Right kidney (tissue), 1 donor: ENCODE results near the gene INPP5E.
A peak's percentile ranks its signal among the peaks of the same experiment; 100 is the strongest.
"Not testable (repeated sequence)": the region's sequence is repeated elsewhere in the genome, so short reads cannot be mapped to it uniquely, and the experiment has no call there.

Experiments
- DNase-seq: peaks from one replicate; pipeline ENCODE4 v3.0.0-alpha.2; 2016

The INPP5E gene

DNA sequence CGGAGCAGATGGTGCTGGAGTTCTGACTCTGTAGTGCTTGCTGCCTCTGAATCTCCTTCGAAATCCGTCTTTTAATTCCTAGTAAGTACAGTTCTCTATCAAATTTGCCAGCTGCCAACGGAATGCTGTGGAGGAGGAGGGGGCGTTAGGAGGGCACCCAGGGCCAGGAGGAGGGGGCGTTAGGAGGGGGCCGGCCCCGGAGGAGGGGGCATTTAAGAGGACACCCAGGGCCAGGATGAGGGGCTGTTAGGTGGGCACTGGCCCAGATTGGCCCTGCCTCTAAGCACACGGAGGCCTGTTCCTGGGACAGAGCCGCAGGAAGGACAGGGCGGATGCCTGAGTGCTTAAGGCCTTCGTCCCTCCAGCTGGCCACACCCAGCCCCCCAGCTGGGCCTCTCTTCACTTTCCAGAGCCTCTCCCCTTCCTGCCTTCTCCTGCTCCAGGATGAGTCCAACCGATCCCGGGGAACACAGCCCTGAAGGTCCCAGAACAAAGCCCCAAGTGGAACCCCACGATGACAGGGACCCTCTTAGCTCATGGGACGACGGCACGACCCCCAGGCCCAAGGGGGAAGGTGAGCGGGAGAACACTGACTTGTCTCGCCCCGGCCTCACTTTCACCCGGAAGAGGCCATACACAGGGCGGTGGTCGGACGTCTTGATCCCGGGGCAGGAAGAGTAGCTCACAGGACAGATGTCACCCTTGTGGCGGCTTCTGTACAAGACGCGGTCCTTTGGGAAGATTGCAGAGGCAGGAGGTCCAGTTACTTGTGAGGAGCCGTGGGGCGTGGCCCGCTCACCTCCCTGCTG lies 9.8 kb downstream of the INPP5E start:
- no peak for DNase-seq

DNA sequence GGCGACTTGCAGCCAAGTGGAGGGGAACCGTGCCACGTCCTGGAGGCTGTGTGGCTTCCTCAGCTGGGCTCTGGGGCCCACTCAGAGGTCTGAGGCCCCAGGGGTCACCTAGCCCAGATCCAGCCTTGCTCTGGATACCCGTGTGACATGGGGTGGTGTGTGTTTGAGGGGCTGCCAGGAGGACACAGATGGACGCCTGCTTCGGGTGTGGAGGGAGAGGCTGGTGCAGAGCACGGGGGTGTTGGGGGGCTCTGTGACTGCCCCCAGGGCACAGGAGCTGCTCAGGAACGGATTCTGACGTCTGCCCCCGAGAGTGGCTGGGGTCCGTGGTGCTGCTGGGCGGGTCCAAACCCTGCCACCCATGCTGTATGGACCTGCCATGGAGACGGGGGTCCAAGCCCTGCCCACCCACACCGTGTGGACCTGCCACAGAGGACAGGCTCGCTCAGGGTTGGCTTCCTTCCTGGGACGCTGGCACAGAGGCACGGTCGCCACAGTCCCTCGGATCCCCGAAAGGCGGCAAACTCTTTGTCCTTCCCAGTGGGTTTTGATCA lies 10.5 kb downstream of the INPP5E start:
- DNase-seq, result no peak

DNA sequence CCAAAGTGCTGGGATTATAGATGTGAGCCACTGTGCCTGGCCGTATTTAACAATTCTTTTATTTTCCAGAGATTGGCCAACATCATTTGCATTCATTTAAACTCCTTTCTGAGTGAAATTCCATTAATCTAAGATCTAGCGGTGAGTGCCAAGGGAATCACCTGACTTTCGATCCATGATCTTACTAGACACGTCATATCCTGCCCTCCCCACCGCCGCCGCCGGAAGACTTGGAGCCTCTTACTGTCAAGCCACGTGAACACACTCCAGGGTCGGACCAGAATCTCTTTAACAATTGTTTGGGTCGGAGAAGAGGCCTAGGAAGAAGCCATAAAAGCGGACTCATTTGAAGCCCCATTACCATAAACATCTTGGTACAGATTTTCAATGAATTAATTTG lies 12.9 kb downstream of the INPP5E start:
- no peak for DNase-seq

DNA sequence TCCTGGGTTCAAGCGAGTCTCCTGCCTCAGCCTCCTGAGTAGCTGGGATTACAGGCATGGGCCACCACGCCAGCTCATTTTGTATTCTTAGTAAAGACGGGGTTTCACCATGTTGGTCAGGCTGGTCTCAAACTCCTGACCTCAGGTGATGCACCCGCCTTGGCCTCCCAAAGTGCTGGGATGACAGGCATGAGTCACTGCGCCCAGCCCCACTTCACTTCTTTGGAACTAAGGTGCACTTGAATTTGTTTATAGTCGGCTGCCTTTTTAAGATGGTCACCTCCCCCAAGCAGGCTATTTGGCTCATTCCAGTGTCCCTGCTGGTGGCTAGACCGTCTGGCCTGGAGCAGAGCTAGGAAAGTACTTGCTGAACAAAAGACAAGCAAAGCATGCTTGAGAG lies 14.3 kb downstream of the INPP5E start:
- not testable (repeated sequence) for DNase-seq

DNA sequence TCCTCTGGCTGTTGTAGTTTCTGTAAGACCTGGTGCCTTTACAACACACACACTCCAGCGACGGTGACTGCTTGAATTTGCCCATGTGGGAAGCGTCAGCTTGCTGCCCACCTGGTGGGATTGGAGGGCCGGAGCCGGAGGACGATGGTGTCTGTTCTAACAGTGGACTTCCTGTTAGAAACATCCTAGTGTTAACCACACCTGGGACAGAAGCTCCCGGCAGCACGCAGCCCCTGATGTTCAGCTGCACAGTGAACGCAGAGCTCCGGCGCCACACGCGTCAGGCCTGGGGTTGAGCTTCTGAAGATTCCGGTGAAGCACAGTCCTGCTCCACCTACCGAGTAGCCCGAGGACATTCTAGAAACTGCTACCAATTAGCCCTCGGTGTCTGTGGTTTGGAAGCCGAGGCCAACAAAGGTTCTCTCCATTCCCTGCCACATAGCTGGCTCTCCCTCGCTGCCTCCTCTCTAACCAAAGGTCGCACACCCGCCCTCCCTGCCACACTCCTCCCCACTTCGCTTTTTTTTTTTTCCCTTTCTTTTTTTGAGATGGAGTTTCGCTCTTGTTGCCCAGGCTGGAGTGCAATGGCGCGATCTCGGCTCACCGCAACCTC lies 14.8 kb downstream of the INPP5E start:
- no peak for DNase-seq

DNA sequence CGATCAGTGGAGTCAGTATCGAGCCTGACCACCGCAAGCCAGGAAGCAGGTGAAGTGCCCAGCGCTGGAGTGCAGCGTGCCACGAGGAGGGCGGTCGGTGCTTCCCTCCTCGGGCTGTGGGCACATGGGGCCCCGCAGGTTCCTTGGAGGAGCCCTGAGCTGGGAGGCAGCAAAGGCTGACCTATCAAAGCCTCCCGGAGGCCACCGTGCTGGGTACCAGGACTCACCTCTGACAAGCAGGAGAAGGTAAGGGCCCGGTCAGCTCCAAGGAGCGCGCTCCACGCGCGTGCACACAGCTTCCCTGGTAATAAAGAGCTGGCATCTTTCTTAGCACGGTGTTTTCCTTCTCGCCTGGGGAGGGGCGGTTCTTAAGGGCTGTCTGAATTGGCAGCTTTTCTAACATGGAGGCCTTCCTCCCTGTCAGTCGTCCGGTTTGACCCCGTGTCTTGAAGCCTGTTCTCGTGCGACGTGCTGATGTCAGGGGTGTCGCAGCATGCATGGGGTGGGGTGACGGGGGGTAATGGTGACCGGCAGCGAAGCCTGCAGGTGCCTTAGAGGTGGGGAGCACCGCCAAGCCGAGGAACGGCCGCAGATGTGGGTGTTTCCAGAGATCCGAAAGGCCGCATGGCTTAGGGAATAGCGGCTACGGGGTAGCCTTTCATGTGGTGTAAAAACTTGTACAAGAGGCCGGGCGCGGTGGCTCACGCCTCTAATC lies 16.1 kb downstream of the INPP5E start:
- no peak for DNase-seq

DNA sequence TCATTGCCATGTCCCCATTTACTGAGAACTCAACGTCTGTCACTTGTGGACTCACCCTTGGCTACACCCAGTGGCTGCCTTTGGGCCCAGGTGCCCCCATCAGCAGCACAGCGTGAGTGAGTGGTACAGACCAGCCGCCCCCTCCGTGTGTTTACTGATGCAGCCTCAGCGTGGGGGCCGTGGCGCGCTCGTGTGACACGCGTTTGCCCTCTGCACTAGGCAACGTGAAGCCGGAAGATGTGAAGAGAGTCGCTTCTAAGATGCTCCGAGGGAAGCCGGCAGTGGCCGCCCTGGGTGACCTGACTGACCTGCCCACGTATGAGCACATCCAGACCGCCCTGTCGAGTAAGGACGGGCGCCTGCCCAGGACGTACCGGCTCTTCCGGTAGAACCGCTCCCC lies 16.8 kb downstream of the INPP5E start:
- no peak for DNase-seq

DNA sequence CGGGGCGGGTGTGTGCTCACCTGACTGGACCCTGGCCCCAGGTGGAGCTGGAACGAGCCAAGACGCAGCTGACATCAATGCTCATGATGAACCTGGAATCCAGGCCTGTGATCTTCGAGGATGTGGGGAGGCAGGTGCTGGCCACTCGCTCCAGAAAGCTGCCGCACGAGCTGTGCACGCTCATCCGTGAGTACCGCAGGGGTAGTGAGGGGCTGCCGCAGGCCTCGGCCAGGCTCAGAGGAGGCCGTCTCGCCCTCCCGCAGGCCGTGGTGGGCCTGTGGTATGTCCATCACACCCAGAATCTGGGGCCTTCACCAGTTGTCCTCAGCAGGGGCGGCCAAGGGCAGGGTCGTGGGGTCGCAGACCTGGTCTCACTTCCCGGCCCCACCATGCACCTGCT lies 17.9 kb downstream of the INPP5E start:
- no peak for DNase-seq

DNA sequence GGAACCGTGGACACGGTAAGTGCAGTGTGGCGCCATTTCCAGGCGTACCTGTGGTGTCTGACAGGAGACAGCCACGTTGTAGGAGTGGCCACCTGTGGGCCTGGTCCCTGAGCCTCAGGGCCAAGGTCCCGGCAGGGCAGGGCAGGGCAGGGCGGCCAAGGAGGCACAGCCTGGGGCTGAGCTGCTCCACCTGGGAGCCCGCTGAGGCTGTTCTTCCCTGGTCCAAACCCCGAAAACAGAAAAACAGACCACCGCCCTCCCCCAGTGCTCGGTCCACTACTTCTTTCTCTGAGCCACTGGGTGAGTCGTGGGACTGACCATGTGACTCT lies 20.6 kb downstream of the INPP5E start:
- no peak for DNase-seq

DNA sequence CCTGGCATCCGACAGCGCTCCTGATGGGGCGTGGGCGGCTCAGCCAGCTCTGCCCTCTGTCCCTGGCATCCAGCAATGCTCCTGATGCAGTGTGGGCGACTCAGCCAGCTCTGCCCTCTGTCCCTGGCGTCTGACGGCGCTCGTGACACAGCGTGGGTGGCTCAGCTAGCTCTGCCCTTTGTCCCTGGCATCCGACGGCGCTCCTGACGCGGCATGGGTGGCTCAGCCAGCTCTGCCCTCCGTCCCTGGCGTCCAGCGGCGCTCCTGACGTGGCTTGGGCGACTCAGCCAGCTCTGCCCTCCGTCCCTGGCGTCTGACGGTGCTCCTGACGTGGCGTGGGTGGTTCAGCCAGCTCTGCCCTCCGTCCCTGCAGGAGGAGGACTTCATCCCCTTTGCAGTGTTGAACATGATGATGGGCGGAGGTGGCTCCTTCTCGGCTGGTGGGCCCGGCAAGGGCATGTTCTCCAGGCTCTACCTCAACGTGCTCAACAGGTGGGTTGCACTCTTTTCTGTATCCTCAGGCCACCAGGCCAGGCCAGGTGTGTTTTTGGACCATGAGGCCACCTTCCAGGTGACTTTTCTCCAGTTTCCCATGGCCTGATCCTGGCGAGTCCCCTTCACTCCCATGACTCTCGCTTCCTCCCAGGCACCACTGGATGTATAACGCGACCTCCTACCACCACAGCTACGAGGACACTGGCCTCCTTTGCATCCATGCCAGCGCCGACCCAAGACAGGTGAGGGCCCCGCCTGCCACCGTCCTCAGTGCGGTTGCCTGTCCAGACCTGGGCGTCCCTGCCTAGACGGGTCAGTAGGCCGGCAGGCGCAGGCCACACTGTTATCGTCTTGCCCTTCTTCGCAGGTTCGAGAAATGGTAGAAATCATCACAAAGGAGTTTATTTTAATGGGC lies 21.2 kb downstream of the INPP5E start:
- no peak for DNase-seq

DNA sequence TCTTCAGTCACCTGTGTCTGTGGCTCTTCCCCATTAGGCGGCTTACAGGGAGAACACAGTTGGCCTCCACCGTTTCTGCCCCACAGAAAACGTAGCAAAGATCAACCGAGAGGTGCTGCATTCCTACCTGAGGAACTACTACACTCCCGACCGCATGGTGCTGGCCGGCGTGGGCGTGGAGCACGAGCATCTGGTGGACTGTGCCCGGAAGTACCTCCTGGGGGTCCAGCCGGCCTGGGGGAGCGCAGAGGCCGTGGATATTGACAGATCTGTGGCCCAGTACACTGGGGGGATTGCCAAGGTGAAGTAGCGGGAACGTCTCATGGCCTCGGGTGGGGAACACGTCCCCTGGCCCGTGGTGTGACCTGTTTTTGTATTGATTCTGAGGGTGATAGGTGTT lies 22.7 kb downstream of the INPP5E start:
- DNase-seq, result no peak

DNA sequence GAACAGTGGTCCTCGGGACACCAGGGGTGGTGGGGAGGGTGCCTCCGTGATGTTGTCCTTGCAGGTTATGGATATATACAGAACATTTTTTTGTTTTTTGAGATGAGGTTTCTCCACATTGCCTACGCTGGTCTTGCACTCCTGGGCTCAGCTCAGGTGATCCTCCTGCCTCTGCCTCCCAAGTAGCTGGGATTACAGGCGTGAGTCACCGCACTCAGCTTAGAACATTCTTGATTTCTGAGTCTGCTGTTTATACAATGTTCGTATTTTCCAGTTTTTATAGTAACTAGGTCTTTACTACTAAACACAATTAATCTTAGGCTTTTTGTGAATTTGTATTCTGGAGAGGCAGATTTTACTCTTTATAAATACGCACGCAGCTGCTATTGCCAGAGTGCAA lies 23.2 kb downstream of the INPP5E start:
- no peak for DNase-seq

DNA sequence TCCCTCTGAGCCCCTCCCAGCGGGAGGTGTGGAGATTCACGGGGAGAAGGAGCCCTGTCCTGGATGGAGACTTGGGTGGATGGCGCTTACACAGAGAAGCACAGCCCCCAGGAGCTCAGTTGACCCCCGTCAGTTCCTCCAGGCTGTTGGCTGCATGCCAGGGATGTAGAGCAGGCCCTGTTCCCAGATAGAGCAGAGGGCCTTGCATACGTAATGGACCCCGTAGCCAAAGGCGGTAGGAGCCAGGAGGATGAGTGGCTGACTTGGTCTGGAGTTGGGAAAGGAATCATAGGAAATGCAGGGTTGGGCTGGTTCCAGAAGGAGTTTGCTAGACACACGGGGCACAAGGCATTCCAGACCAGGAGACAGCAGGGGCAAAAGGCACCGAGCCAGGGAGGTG lies 26.7 kb downstream of the INPP5E start:
- no peak for DNase-seq

DNA sequence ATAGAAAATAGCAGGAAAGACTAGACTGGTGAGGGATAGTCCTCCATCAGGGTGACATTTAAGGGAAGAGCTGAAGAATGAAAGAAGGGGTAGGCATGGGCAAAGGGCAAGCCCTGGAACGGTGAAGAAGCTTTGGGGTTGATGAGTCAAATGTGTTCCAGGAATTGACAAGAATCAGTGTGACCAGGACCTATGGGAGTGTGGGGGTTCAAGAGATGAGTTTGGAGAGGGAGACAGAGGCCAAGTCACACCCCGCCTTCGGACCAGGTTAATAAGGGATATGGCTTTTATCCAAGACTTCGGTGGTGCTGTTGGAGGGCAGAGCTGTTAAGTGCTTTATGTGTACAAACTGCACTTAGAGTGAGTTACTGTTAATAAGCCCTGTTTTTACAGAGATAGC lies 28.3 kb downstream of the INPP5E start:
- no peak for DNase-seq

DNA sequence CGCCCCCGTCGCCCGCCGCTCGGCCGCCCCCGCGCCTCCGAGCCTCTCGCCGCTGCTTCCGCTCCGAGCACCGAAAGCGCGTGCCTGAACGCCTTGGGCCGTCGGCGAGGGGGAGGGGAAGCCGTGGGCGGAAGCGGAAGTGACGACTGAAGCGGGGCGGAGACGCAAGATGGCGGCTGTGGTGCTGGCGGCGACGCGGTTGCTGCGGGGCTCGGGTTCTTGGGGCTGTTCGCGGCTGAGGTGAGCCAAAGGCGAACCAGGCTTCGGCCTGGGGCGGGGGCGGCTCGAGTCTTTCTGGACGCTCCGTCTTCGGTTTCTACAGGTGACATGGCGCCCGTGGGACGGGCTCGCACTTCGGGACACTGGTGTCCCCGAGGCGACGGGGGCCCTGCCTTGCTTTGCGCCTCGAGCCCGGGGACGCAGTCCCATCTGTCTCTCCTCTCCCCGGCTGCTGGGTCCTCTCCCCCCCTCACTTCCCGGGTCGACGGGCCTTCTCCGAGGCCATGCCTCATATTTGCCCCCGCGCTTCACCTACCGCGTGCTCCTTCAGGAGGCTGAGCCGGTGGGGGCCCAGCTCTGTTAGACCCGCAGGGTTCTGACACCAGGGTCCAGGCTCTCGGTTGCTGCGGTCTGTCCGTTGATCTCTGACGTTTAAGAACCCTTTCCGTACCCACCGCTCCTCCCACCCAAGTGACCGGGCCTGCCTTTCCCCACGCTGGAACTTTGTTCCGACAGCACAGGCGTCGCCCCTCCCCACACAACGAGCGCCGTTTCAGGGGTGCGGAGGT lies 29.0 kb downstream of the INPP5E start, which contains the start of the genes ENTR1 and PMPCA:
Gene ENTR1, minus strand, starts transcription at position 115 of the 788 bp plus-strand sequence. CDS start 217 bp downstream, outside the sequence.
Gene PMPCA, plus strand, starts transcription at position 159 of the 788 bp plus-strand sequence. Its CDS starts 11 bp downstream, at position 170.
- peak; percentile 76 for DNase-seq

DNA sequence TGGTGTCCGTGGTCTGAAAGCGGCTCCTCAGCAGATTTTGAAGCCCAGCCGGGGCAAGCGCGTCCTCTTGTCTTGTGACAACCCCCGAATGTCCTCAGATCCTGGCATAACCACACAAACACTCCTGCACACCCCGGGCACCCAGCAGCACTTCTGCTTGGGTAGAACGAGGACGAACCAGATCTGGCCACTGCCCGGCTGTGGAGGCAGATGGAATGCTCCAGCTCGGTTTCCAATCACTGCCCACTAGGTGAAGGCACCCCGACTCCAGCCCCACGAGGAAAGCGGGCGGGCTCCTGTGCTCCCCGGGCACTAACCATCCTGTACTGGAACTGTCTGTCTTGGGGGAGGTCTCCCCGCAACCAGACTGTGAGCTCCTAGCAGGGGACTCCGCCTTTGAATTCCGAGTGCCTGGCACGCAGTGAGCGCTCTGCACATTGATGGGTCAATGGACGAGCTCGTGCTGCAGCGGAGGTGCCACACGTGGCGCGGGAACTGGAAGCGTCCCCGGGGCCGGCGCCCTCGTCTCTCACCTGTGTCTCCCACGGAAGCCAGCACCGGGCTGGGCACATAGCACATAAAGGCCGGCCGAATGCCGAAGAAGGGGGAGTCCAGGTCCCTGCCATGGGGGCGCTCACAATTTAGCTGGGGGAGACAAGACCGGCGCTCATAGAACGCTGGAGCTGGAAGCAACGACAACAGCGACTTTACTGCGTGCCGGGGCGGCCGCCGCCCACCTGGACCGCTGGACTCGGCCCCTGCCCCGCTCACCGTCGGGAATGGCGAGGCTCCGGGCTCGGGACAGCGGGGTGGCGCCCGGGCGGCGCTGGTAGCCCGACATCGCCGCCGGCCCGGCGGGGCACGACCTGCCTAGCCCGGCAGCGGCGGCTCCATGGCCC lies 29.8 kb downstream of the INPP5E start:
- DNase-seq, result peak; percentile 65

DNA sequence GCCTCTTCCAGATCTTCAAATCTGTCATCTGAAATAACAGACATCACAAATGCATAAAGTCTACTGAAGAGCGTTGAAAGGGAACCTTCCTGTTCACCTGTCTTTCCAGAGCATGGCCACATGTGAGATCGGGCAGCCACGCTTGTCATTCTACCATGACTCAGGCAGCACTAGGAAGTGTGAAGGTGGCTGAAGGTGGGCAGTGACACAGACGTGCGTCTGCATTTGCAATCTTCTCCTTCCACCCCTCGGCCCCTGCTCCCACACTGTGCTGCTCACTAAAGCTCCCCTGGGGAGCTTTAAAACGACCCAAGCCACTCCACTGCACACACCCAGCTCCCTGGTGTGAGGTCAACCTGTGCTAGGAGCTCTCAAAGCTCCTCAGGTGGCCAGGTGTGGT lies 31.7 kb downstream of the INPP5E start:
- DNase-seq, result no peak

DNA sequence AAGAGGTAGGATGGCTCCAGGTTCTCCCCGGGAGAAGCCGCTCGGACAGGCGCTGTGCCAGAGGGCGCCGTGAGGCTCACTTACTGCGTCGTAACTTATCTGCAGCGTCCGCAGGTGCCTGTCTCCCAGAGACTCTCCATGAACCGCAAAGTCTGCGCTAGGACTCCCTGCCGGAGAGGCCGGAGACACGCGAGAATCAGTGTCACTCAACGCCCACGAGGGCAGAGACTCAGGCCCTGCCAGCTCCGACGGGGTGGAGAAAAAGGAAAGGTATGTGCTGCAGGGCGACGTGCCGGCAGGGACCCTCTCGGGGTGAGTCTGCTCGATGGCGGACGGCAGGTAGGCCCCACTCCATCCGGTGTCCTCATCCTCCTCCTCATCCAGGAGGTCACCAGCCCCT lies 32.6 kb downstream of the INPP5E start:
- not testable (repeated sequence) for DNase-seq

DNA sequence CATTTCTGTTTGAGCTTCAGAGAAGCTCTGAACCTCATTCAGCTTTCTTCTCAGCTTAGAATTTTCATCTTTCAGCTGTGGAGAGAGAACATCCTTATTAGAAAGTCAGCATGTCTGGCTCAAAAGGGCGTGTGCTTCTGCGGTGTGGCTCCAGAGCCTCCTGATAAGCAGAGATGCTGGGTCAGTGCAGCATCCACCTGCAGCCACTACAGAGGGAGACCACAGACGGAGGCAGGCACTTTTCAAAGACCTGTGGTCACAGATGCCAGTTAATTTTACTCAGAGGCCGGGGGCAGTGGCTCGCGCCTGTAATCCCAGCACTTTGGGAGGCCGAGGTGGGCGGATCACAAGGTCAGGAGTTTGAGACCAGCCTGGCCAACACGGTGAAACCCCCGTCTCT lies 33.7 kb downstream of the INPP5E start:
- not testable (repeated sequence) for DNase-seq

DNA sequence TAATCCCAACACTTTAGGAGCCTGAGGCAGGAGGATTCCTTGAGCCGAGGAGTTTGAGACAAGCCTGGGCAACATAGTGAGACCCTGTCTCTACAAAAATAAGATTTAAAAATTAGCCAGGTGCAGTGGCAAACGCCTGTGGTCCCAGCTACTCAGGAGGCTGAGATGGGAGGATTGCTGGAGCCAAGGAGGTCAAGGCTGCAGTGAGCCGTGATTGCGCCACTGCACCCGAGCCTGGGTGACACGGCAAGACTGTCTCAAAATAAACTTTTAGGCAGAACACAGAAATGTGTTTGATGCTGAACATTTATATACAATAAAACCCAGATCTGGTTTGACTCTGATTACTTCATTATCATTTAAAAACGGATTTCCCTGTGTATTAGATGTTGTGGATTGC lies 34.2 kb downstream of the INPP5E start:
- DNase-seq, result no peak
